BJ (cell line): ENCODE results near the gene PRKG1. TPM values are rescaled to one million over a fixed set of nuclear protein-coding genes. Genes with fewer than 3 reads are reported as not detected.

Source experiments
- CTCF ChIA-PET: fragments of 350-600 bp; formaldehyde crosslinking; extraction: SDS; loops from one replicate; lab custom pipeline; 2021; ENCODE audit warnings: antibody characterized with exemption, inconsistent platforms; lab: Yijun Ruan, JAX
- POLR2A ChIA-PET: fragments of 300-600 bp; sonication (Branson Sonifier 250); formaldehyde crosslinking; extraction: SDS; loops from one replicate; lab custom pipeline; 2021; ENCODE audit warnings: antibody characterized with exemption; lab: Charles Lee
- DNase-seq: peaks from one replicate; pipeline ENCODE4 v3.0.0-alpha.2; 2011; ENCODE audit warnings: low read depth
- H3K27me3 ChIP-seq: 2 replicates; pipeline ENCODE4 v1.6.0; 2011; ENCODE audit warnings: low read length; ENCODE audit not compliant: control insufficient read depth, insufficient read depth
- H3K36me3 ChIP-seq: 2 replicates; pipeline ENCODE4 v1.5.1; 2011; ENCODE audit warnings: low read length; ENCODE audit not compliant: control insufficient read depth, insufficient read depth
- H3K4me3 ChIP-seq: 2 replicates; pipeline ENCODE4 v1.5.1; 2011; ENCODE audit warnings: low read depth, mild to moderate bottlenecking, control low read depth, low read length
- polyA plus RNA-seq: library from polyadenylated mRNA; depleted of rRNA; stranded (reverse); fragments of >200 nt; gene quantifications from 2 replicates; pipeline ENCODE4 v1.2.3, GENCODE V29; 2011
- TF ChIP-seq, protein P1 (sequence below): IDR thresholded peaks from 2 replicates; pipeline ENCODE4 v1.5.1; 2011; ENCODE audit warnings: low read depth, mild to moderate bottlenecking, control low read depth, inconsistent platforms, low read length, moderate library complexity; ENCODE audit not compliant: insufficient read depth

The PRKG1 gene
- polyA plus RNA-seq, 1 experiment = 9.7 TPM

DNA sequence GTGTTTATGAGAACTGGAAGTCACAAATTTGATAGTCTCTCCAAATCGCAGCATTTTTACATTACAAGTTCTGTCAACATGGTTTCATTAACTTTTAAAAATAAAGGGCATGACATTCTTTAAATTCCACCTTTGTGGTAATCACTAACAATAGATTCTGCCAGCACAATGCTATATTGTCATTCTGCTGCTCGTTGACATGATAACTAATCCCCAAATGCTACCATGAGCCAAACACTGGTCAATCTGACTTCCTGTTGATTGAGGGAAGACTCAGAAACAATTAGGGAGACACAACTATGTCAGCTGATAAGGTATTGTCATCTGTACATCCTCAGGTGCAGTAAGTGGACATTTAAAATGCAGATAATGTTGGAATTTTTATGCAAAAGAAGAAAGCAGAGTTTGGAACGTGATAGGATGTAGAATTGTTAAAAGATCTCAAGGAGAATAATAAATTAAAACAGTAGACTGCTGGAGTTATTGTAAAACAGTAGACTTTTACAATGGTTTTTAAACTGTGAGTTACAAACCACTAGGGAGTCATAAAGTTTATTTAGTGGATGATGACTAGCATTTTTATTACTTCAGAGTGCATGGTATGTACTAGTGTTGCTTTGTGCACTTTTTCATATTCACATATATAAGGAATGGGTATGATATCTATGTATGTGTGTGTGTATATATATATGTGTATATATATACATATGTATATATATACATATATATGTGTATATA lies 1113.4 kb downstream of the PRKG1 start:
- H3K27me3 ChIP-seq = no peaks in the 10 kb centered on the region
- DNase-seq = no peak
- POLR2A ChIA-PET = no interaction called here
- no peak overlapping the region for H3K4me3 ChIP-seq
- CTCF ChIA-PET = no interaction called here
- TF ChIP-seq, protein P1, sequence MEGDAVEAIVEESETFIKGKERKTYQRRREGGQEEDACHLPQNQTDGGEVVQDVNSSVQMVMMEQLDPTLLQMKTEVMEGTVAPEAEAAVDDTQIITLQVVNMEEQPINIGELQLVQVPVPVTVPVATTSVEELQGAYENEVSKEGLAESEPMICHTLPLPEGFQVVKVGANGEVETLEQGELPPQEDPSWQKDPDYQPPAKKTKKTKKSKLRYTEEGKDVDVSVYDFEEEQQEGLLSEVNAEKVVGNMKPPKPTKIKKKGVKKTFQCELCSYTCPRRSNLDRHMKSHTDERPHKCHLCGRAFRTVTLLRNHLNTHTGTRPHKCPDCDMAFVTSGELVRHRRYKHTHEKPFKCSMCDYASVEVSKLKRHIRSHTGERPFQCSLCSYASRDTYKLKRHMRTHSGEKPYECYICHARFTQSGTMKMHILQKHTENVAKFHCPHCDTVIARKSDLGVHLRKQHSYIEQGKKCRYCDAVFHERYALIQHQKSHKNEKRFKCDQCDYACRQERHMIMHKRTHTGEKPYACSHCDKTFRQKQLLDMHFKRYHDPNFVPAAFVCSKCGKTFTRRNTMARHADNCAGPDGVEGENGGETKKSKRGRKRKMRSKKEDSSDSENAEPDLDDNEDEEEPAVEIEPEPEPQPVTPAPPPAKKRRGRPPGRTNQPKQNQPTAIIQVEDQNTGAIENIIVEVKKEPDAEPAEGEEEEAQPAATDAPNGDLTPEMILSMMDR = no peak
- no peaks in the 10 kb centered on the region for H3K36me3 ChIP-seq

- CTCF ChIA-PET = no interaction called here
- no peak overlapping the region for H3K4me3 ChIP-seq
- TF ChIP-seq, protein P1 = no peak
- DNase-seq = no peak
- H3K36me3 ChIP-seq = no peaks in the 10 kb centered on the region
- H3K27me3 ChIP-seq = no peaks in the 10 kb centered on the region
- POLR2A ChIA-PET = no interaction called here
These were observed 1116.8 kb downstream of the PRKG1 start for GRCh38 chr10:52191049-52191448.

GRCh38 chr10:52194191-52194590 lies 1119.9 kb downstream of the PRKG1 start:
- TF ChIP-seq, protein P1 = no peak
- ChIA-PET CTCF (interaction anchor here (0.6 to 1.1 kb wide), 2 partner anchors 13 to 22 kb away, joined by 3 to 4 read pairs; no protein-coding TSS in a partner anchor), POLR2A (no interaction called here)
- no peak for DNase-seq
- H3K4me3 ChIP-seq = no peak overlapping the region
- no peaks in the 10 kb centered on the region for H3K27me3 ChIP-seq
- H3K36me3 ChIP-seq = no peaks in the 10 kb centered on the region

- ChIA-PET POLR2A (no interaction called here), CTCF (interaction anchor here (0.6 to 1.1 kb wide), 2 partner anchors 13 to 21 kb away, joined by 3 to 4 read pairs; no protein-coding TSS in a partner anchor)
- H3K4me3 ChIP-seq = no peak overlapping the region
- no peaks in the 10 kb centered on the region for H3K27me3 ChIP-seq
- no peaks in the 10 kb centered on the region for H3K36me3 ChIP-seq
- TF ChIP-seq, protein P1 = no peak
- no peak for DNase-seq
These were observed 1120.4 kb downstream of the PRKG1 start for GRCh38 chr10:52194716-52195115.

DNA sequence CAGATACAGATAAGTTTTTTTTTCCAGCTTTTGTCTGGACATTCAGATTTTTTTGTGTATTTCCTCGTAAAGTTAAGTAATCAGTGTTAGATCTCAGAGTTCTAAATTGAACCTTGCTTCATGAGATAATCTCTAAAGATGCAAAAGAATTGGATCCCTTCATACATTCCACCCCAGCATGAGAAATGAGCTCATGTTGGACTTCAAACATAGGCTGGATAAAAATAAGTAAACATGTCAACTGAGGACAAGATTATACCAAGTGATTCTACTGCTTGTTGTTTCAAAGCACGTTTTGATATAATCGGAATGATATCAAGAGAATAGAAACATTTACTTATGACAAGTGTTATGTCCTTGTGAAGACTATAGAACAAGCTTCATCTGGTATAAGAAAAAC lies 1122.8 kb downstream of the PRKG1 start:
- TF ChIP-seq, protein P1 = no peak
- ChIA-PET POLR2A (no interaction called here), CTCF (interaction anchor here (0.6 to 0.7 kb wide), 2 partner anchors 12 to 19 kb away, joined by 3 read pairs; no protein-coding TSS in a partner anchor)
- Histone ChIP-seq H3K27me3 (no peaks in the 10 kb centered on the region), H3K36me3 (no peaks in the 10 kb centered on the region), H3K4me3 (no peak overlapping the region)
- no peak for DNase-seq
